Bronchial epithelial cell (primary cell): ENCODE measurements around the gene ADRA2A. TPM values are rescaled to one million over a fixed set of nuclear protein-coding genes. Genes with fewer than 3 reads are reported as not detected.

Experiments used
- DNase-seq: peaks from one replicate; pipeline ENCODE4 v3.0.0-alpha.2; 2010; ENCODE audit warnings: low read depth
- FAIRE-seq: peaks from 2 replicates; lab custom pipeline; 2011; peaks lifted over from hg19 to GRCh38; lab: Jason Lieb, UNC
- H3K27me3 ChIP-seq: 2 replicates; pipeline ENCODE4 v1.5.1; 2011; ENCODE audit warnings: low read length; ENCODE audit not compliant: control insufficient read depth, insufficient read depth
- H3K36me3 ChIP-seq: 2 replicates; pipeline ENCODE4 v1.5.1; 2011; ENCODE audit warnings: low read length; ENCODE audit not compliant: control insufficient read depth, insufficient read depth
- H3K4me3 ChIP-seq: 2 replicates; pipeline ENCODE4 v1.5.1; 2011; ENCODE audit warnings: mild to moderate bottlenecking, low read depth, low read length, control low read depth
- total RNA-seq: library from RNA; depleted of rRNA; stranded (reverse); fragments of >200 nt; gene quantifications from 2 replicates; pipeline ENCODE4 v1.2.1, GENCODE V29; 2014
- TF ChIP-seq, protein P1 (sequence below): IDR thresholded peaks from 2 replicates; pipeline ENCODE4 v1.5.1; 2011; ENCODE audit warnings: mild to moderate bottlenecking, moderate library complexity, low read length, control low read depth, inconsistent platforms; ENCODE audit not compliant: insufficient read depth, severe bottlenecking

ADRA2A gene
- total RNA-seq, 1 donor from 2014 or later, result not detected

- FAIRE-seq, result no peak
- Histone ChIP-seq H3K36me3 (no peaks in the 10 kb centered on the region), H3K4me3 (no peak overlapping the region), H3K27me3 (no peaks in the 10 kb centered on the region)
- no peak for DNase-seq
- TF ChIP-seq, protein P1, sequence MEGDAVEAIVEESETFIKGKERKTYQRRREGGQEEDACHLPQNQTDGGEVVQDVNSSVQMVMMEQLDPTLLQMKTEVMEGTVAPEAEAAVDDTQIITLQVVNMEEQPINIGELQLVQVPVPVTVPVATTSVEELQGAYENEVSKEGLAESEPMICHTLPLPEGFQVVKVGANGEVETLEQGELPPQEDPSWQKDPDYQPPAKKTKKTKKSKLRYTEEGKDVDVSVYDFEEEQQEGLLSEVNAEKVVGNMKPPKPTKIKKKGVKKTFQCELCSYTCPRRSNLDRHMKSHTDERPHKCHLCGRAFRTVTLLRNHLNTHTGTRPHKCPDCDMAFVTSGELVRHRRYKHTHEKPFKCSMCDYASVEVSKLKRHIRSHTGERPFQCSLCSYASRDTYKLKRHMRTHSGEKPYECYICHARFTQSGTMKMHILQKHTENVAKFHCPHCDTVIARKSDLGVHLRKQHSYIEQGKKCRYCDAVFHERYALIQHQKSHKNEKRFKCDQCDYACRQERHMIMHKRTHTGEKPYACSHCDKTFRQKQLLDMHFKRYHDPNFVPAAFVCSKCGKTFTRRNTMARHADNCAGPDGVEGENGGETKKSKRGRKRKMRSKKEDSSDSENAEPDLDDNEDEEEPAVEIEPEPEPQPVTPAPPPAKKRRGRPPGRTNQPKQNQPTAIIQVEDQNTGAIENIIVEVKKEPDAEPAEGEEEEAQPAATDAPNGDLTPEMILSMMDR, result no peak
Observed at GRCh38 chr10:111127081-111127848, 50.4 kb downstream of the ADRA2A start.

GRCh38 chr10:111128331-111129180 is 51.7 kb downstream of the ADRA2A start:
- Histone ChIP-seq H3K36me3 (no peaks in the 10 kb centered on the region), H3K4me3 (no peak overlapping the region), H3K27me3 (no peaks in the 10 kb centered on the region)
- TF ChIP-seq, protein P1, result no peak
- FAIRE-seq, result no peak
- peak; percentile 3 for DNase-seq

DNA sequence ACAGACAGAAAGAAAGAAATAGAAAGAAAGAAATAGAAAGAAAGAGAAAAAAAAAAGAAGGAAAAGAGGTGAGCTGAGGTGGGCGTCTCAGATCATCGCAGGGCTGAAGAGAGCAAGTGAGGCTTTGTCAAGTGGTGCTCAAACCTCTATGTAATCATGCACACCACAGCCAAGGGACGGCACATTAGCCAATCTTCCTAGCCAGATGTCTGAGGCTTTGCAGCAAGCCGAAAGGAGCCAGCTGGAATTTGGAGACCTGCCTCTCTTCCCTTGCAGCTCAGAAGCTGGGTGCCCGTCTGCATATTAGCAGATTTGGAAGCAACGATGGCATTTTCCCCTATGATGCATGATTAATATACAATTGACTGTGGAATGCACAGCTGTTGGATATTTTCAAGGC is 52.5 kb downstream of the ADRA2A start:
- FAIRE-seq (no peak), DNase-seq (no peak)
- H3K36me3 ChIP-seq, result no peaks in the 10 kb centered on the region
- no peaks in the 10 kb centered on the region for H3K27me3 ChIP-seq
- TF ChIP-seq, protein P1, result no peak
- H3K4me3 ChIP-seq, result no peak overlapping the region

DNA sequence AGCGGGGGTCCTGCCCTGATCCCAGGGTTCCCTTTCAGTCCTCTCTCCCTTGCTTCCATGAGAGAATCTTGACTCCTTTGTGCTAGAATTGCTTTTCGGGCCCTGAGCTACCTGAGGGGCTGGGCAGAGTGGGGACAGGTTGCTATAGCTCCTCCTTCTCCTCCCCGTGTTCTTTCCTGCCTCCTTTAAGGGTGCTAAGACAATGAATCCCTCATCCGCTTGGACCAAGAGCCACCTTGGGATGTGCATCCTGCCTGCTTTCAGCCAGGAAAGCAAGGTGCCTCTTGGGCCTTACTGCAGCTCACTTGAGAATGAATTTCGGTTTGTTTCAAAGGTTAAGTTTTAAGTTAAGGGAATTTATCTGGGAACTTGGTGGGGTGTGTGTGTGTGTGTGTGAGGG is 53.6 kb downstream of the ADRA2A start:
- FAIRE-seq, result no peak
- no peak for DNase-seq
- TF ChIP-seq, protein P1, result no peak
- no peaks in the 10 kb centered on the region for H3K27me3 ChIP-seq
- H3K4me3 ChIP-seq, result no peak overlapping the region
- H3K36me3 ChIP-seq, result no peaks in the 10 kb centered on the region

Other genes starting within 250 kb of the ADRA2A start
- 77.9 and 136 TPM in 2 replicates for gene PDCD4, start 205.1 kb upstream of the ADRA2A start, total RNA-seq
- 11.6 and 25.0 TPM in 2 replicates for gene BBIP1, start 157.8 kb upstream of the ADRA2A start, total RNA-seq
- 30.3 and 52.9 TPM in 2 replicates for gene SHOC2, start 157.4 kb upstream of the ADRA2A start, total RNA-seq